ENCODE results near the gene PERM1.

Gene PERM1

DNA sequence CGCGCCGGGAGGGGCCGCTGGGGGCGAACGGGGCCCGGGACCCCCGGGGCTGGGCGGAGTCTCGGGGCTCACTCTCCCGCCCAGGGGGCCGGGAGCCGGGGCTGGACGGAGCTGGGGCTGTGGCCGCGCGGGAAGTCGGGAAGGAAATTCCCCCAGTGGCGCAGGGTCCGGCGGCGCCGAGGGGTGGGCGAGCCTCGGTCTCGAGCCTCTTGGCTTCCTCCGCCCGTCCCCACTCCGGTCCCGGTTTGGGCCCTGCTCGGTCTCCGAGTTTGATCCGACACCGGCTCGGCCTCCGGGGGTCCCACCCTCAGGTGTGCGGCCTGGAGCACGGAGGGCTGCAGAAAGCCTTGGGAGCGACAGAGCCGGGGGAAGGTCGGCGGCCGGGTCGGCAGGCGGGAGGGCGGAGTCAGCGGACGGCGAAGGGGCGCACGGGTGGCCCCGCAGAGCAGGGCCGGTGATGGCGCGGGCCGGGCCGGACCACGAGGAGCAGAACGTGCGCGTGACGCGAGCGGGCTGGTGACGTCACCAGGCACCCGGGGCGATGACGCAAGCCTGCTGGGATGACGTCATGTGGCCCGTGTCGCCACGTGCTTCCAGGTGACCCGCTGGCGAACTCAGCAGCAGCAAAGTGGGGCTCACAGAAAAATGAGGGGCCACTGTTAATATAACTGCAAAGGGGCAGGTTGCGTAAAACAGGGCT, 18.6 kb upstream of the PERM1 start:
- in situ Hi-C loops (cut with MboI; ENCODE audit: low pct_unique_long_range_greater_than_20kb, low sequenced_read_pairs, unreplicated experiment), result no loop called here

DNA sequence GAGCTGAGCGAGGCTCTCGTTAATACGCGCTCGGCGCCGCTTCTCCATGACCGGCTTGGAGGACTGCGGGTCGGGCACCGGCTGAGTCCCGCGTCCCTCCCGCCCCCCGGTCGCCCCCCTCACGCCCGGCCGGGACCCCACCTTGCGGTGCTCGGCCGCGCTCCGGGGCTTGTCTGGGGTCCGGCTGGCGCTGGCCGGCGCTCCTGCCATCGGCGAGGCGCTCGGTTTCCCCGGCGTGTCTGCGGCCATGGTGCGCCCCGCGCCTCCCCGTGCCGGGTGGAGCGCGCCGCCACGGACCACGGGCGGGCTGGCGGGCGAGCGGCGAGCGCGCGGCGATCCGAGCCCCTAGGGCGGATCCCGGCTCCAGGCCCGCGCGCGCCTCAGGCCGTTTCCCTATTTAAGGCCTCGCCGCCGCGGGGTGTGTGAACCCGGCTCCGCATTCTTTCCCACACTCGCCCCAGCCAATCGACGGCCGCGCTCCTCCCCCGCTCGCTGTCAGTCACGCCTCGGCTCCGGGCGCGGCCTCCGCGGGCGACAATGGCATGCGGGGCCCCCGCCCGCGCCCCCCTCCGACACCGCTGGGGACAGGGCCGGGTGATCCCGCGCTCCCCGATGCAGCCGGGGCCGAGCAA, 17.9 kb upstream of the PERM1 start, which contains the start of gene HES4:
HES4 (minus strand) TSS at position 373 of the 632 bp plus-strand sequence; CDS start at position 249, 124 bp downstream.
- TF ChIP-seq, protein P1, sequence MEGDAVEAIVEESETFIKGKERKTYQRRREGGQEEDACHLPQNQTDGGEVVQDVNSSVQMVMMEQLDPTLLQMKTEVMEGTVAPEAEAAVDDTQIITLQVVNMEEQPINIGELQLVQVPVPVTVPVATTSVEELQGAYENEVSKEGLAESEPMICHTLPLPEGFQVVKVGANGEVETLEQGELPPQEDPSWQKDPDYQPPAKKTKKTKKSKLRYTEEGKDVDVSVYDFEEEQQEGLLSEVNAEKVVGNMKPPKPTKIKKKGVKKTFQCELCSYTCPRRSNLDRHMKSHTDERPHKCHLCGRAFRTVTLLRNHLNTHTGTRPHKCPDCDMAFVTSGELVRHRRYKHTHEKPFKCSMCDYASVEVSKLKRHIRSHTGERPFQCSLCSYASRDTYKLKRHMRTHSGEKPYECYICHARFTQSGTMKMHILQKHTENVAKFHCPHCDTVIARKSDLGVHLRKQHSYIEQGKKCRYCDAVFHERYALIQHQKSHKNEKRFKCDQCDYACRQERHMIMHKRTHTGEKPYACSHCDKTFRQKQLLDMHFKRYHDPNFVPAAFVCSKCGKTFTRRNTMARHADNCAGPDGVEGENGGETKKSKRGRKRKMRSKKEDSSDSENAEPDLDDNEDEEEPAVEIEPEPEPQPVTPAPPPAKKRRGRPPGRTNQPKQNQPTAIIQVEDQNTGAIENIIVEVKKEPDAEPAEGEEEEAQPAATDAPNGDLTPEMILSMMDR (IDR thresholded peaks at IDR 0.05; ENCODE audit: extremely low read depth, insufficient read depth, missing control alignments), result no peak
- in situ Hi-C loops (cut with MboI; ENCODE audit: low pct_unique_long_range_greater_than_20kb, low sequenced_read_pairs, unreplicated experiment), result no loop called here
- peak; percentile 85 for DNase-seq (ENCODE audit: low spot score)

More for the DNA sequence above, 18.6 kb upstream of the PERM1 start:
- TF ChIP-seq, protein P1 (IDR thresholded peaks at IDR 0.05; ENCODE audit: extremely low read depth, insufficient read depth, missing control alignments), result no peak
- DNase-seq (ENCODE audit: low spot score), result peak; percentile 91

DNA sequence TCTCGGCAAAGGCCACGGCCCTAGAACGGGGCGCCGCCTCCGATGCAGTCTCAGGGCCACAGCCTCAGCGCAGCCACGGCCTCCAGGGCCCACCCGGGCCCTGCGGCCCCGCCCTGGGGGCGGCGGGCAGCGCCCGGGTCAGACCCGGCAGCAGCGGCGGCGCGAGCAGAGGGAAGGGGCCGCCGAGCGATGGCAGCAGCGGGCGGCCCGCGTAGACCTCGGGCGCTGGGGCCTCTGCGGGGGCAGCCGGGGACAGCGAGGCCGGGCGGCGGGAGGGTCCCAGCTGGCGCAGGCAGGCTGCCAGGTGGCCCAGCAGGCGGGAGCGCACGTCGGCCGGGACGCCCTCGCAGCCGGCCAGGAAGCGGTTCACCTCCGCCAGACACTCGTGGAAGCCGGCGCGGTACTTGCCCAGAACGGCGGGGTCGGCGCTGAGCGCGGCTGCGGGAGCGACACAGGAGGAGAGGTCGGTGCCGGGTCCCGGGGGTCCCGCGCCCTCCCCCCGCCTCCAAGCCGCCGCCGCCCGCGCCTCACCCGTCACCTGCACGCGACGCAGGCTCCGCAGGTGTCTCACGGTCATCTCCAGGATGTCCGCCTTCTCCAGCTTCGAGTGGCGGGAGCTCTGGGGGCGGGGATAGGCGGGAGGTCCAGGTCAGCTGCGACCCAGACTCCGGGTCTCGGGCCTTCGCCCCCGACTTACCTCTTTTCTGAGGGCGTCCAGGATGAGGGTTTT, 17.3 kb upstream of the PERM1 start:
- in situ Hi-C loops (cut with MboI; ENCODE audit: low pct_unique_long_range_greater_than_20kb, low sequenced_read_pairs, unreplicated experiment), result no loop called here
- TF ChIP-seq, protein P1 (IDR thresholded peaks at IDR 0.05; ENCODE audit: extremely low read depth, insufficient read depth, missing control alignments), result peak; percentile 9
- DNase-seq (ENCODE audit: low spot score), result no peak

DNA sequence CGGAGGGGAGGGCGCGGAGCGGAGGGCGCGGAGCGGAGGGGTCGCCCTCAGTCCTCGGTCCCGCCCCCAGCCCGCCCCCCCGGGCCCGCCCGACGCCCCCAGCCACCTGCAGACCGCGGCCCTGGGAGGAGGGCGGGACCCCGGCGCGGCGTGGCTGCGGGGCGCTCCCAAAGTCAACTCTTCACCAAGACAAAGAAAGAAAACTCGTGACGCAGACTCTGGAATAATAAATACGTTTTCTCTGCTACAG, 16.8 kb upstream of the PERM1 start:
- in situ Hi-C loops (cut with MboI; ENCODE audit: low pct_unique_long_range_greater_than_20kb, low sequenced_read_pairs, unreplicated experiment), result no loop called here
- TF ChIP-seq, protein P1 (IDR thresholded peaks at IDR 0.05; ENCODE audit: extremely low read depth, insufficient read depth, missing control alignments), result no peak
- DNase-seq (ENCODE audit: low spot score), result no peak

DNA sequence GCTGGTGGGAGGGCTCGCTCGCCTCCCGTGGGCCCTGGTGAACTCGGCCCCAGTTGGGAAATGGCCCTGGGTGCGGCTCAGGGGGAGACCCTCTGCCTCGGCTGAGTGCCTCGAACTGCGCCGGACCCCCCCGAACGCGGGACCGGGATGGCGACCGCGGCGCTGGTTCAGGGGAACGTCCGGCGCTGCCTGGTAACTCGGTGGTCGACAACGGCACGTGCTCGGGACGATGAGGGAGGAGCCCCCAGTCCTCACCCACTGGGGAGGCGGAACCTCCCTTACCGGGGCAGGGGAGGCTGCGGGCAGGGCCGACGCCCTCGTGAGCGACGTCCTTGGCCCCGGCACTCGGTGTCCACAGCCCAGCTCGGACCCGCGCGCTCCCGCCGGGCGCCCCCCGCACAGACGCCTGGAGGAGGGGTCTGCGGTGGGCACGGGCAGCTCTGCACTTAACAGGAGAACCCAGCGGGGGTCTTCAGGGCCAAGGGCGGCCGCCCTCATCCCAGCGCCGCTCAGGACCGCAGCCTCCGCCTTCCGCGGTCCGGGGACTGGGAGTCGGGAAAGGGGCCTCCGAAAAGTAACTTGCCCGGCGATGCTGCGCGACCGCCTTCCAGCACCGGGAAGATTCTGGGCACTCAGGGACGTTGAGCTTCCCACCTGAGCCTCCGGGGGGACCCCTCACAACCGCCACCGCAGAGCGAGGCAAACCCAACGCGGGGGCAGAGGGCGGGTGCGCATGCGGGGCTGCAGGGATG, 16.3 kb upstream of the PERM1 start:
- TF ChIP-seq, protein P1 (IDR thresholded peaks at IDR 0.05; ENCODE audit: extremely low read depth, insufficient read depth, missing control alignments), result no peak
- DNase-seq (ENCODE audit: low spot score), result no peak
- in situ Hi-C loops (cut with MboI; ENCODE audit: low pct_unique_long_range_greater_than_20kb, low sequenced_read_pairs, unreplicated experiment), result no loop called here

DNA sequence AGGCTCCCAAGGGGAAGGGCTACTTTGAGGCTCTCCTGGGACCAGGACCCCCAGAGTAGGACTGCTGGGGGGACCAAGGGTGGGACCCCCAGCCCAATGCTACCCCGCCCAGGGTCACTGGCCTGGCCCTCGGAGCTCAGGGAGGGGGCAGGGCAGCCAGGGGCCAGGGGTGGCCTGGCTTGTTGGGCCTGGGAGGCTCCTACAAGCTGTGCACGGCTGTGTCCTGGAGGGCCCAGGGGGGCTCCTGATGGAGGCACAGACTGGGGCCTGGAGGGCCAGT, 15.8 kb upstream of the PERM1 start:
- DNase-seq (ENCODE audit: low spot score), result no peak
- in situ Hi-C loops (cut with MboI; ENCODE audit: low pct_unique_long_range_greater_than_20kb, low sequenced_read_pairs, unreplicated experiment), result no loop called here
- TF ChIP-seq, protein P1 (IDR thresholded peaks at IDR 0.05; ENCODE audit: extremely low read depth, insufficient read depth, missing control alignments), result no peak

Measured in GM13977 (cell line).